B cell (primary cell): ENCODE results near the gene LSG1. TPM values are rescaled to one million over a fixed set of nuclear protein-coding genes. Genes with fewer than 3 reads are reported as not detected.
A peak's percentile ranks its signal among the peaks of the same experiment; 100 is the strongest.

Source experiments
- ATAC-seq: fragments of 200-7000 bp; cut with Tn5 transposase; one replicate; pipeline ENCODE4 v1.10.0; 2021; ENCODE audit warnings: low read depth, mild to moderate bottlenecking, moderate number of reproducible peaks, moderate library complexity
- CTCF ChIA-PET: fragments of 350-600 bp; sonication (Branson Sonifier 250); formaldehyde crosslinking; loops from one replicate; lab custom pipeline; 2021; ENCODE audit warnings: antibody characterized with exemption, inconsistent platforms; lab: Charles Lee
- POLR2A ChIA-PET: fragments of 350-600 bp; sonication (Branson Sonifier 250); formaldehyde crosslinking; loops from one replicate; lab custom pipeline; 2021; ENCODE audit warnings: antibody characterized with exemption; lab: Charles Lee
- DNase-seq: peaks from one replicate; pipeline ENCODE4 v3.0.0; 2013
- H2AFZ ChIP-seq: 2 replicates; pipeline ENCODE4 v1.6.1; 2012; ENCODE audit warnings: mild to moderate bottlenecking, low read depth, low read length; ENCODE audit not compliant: insufficient read depth, poor library complexity, severe bottlenecking
- H3K27ac ChIP-seq, 2 donors: 1 replicate in 1 of 2; 2 replicates in 1 of 2; pipeline ENCODE4 v1.5.1; 2012 to 2013; ENCODE audit warnings: low read length in 2 of 2, mild to moderate bottlenecking in 2 of 2, moderate library complexity in 1 of 2
- H3K27me3 ChIP-seq, 4 experiments: fragments of 200-600 bp in 1 of 4; sonication (generic) in 1 of 4; replicated peaks in 1 of 4; 1 replicate in 2 of 4; 2 replicates in 2 of 4; pipeline versions ENCODE4 v1.6.1 to v1.7.0; 2013 to 2016; ENCODE audit warnings: low read length in 3 of 4, mild to moderate bottlenecking in 2 of 4, mixed read lengths in 1 of 4, moderate library complexity in 1 of 4; ENCODE audit not compliant: insufficient read depth in 4 of 4, control insufficient read depth in 3 of 4; ENCODE audit errors: control extremely low read depth in 1 of 4
- H3K36me3 ChIP-seq, 2 experiments: replicated peaks in 1 of 2; 1 replicate in 1 of 2; 2 replicates in 1 of 2; pipeline versions ENCODE4 v1.6.1 to v1.7.1; 2013; ENCODE audit warnings: low read length in 1 of 2; ENCODE audit not compliant: insufficient read depth in 2 of 2, control insufficient read depth in 1 of 2; ENCODE audit errors: control extremely low read depth in 1 of 2, extremely low read depth in 1 of 2
- H3K4me1 ChIP-seq, 2 donors: fragments of 200-600 bp in 1 of 2; sonication (generic) in 1 of 2; 1 replicate in 1 of 2; 2 replicates in 1 of 2; pipeline versions ENCODE4 v1.5.1 to v1.6.1; 2013 to 2017; ENCODE audit warnings: low read length in 2 of 2; ENCODE audit not compliant: control insufficient read depth in 2 of 2, insufficient read depth in 2 of 2
- H3K4me2 ChIP-seq: replicated peaks from 2 replicates; pipeline ENCODE3; 2012; ENCODE audit warnings: mild to moderate bottlenecking, low read depth, low read length; ENCODE audit not compliant: poor library complexity, severe bottlenecking
- H3K4me3 ChIP-seq, 5 experiments: fragments of 200-600 bp in 1 of 5; sonication (generic) in 1 of 5; 1 replicate in 3 of 5; 2 replicates in 2 of 5; pipeline versions ENCODE4 v1.5.1 to v1.7.0; 2011 to 2016; ENCODE audit warnings: low read length in 4 of 5, mild to moderate bottlenecking in 4 of 5, low read depth in 2 of 5, control low read depth in 1 of 5, moderate library complexity in 1 of 5; ENCODE audit not compliant: insufficient read depth in 1 of 5; ENCODE audit errors: control extremely low read depth in 1 of 5, extremely low read depth in 1 of 5
- H3K79me2 ChIP-seq: fragments of 200-600 bp; sonication (generic); one replicate; pipeline ENCODE4 v1.6.0; 2016; ENCODE audit warnings: low read length; ENCODE audit not compliant: control insufficient read depth, insufficient read depth
- H3K9ac ChIP-seq: fragments of 200-600 bp; sonication (generic); 2 replicates; pipeline ENCODE4 v1.6.1; 2017; ENCODE audit warnings: mild to moderate bottlenecking, low read length, moderate library complexity
- H3K9me3 ChIP-seq, 3 donors: one replicate each; pipeline versions ENCODE4 v1.6.1 to v1.7.1; 2013; ENCODE audit warnings: low read length in 2 of 3; ENCODE audit not compliant: control insufficient read depth in 2 of 3, insufficient read depth in 1 of 3; ENCODE audit errors: control extremely low read depth in 1 of 3
- H4K20me1 ChIP-seq: 2 replicates; pipeline ENCODE4 v1.6.0; 2012; ENCODE audit warnings: mild to moderate bottlenecking, low read length; ENCODE audit not compliant: insufficient read depth, control insufficient read depth, poor library complexity, severe bottlenecking
- H3K27ac Mint-ChIP-seq: one replicate; pipeline ENCODE4 v1.8.0; 2021; ENCODE audit warnings: mixed read lengths
- H3K27me3 Mint-ChIP-seq: one replicate; pipeline ENCODE4 v1.8.0; 2021; ENCODE audit warnings: mixed read lengths
- H3K4me1 Mint-ChIP-seq: one replicate; pipeline ENCODE4 v1.8.0; 2021; ENCODE audit warnings: mixed read lengths
- H3K4me3 Mint-ChIP-seq: one replicate; pipeline ENCODE4 v1.8.0; 2021; ENCODE audit warnings: mixed read lengths
- H3K9me3 Mint-ChIP-seq: one replicate; pipeline ENCODE4 v1.8.0; 2022; ENCODE audit warnings: mixed read lengths; ENCODE audit not compliant: insufficient read depth
- CTCF ChIP-seq: fragments of 200-600 bp; IDR thresholded peaks from one replicate; pipeline ENCODE4 v1.8.0; 2022; ENCODE audit warnings: antibody characterized with exemption, mild to moderate bottlenecking
- EZH2 ChIP-seq: IDR thresholded peaks from 2 replicates; pipeline ENCODE4 v1.6.1; 2012; ENCODE audit warnings: borderline replicate concordance, low read depth, mild to moderate bottlenecking, moderate library complexity, low read length; ENCODE audit not compliant: insufficient read depth, poor library complexity, severe bottlenecking
- WGBS: methylation state at CpG from one replicate; pipeline ENCODE4 v1.1.5; 2013; ENCODE audit warnings: missing lambda C conversion rate; ENCODE audit not compliant: insufficient coverage; 5-methylcytosine and 5-hydroxymethylcytosine counted together
- intact Hi-C: fragments of 100-400 bp; cut with micrococcal nuclease; formaldehyde crosslinking; loops from one replicate; pipeline ENCODE4 v1.10.0; 2022
- polyA plus RNA-seq: library from polyadenylated mRNA; depleted of rRNA; stranded (reverse); fragments of >200 nt; gene quantifications from 2 replicates; pipeline ENCODE4 v1.2.3, GENCODE V29; 2012
- total RNA-seq, 2 donors: library from RNA; stranded (reverse); fragments of 120-200 nt in 1 of 2; gene quantifications; 1 replicate in 1 of 2; 2 replicates in 1 of 2; pipeline versions ENCODE4 v1.2.3 to v1.2.4, GENCODE V29; 2013 to 2022

Gene LSG1
- total and polyA plus RNA-seq, 2 donors (not counting 1 experiment from before 2014, with no cell fraction given), result 29.4 to 54.6 TPM

- no peaks in the 10 kb centered on the region for H3K4me1 ChIP-seq
- no peak overlapping the region for H3K4me3 Mint-ChIP-seq
- ATAC-seq (no peak), DNase-seq (no peak)
- H3K9me3 ChIP-seq, result no peaks in the 10 kb centered on the region
- H2AFZ ChIP-seq, result no peak overlapping the region
- no peak overlapping the region for H3K4me3 ChIP-seq
- H3K27ac ChIP-seq, result no peak overlapping the region
- H3K27me3 Mint-ChIP-seq, result no peaks in the 10 kb centered on the region
- peak overlapping the region; percentile 15 for H3K27ac Mint-ChIP-seq
- no peak overlapping the region for H3K4me2 ChIP-seq
- H4K20me1 ChIP-seq, result no peaks in the 10 kb centered on the region
- H3K9ac ChIP-seq, result no peak overlapping the region
- CTCF ChIA-PET, result interaction anchor here (0.7 to 1.2 kb wide), 2 partner anchors 43 to 1183 kb away, joined by 3 read pairs; no protein-coding TSS in a partner anchor
- no peak for TF ChIP-seq CTCF
- TF ChIP-seq EZH2, result no peak
- H3K4me1 Mint-ChIP-seq, result peaks cover 2% of the 10 kb centered on the region
- POLR2A ChIA-PET, result no interaction called here
- no peaks in the 10 kb centered on the region for H3K27me3 ChIP-seq
- H3K9me3 Mint-ChIP-seq, result no peaks in the 10 kb centered on the region
- intact Hi-C loops, result no loop called here
- peaks cover 7 to 34% of the 10 kb centered on the region in 2 experiments for H3K36me3 ChIP-seq
- no peaks in the 10 kb centered on the region for H3K79me2 ChIP-seq
- WGBS, result 95% methylated on average over 10 of the region's 10 CpGs
These were observed 32.9 kb downstream of the LSG1 start for GRCh38 chr3:194638991-194639605.
